ENCODE data around the gene TMPRSS13.

DNA sequence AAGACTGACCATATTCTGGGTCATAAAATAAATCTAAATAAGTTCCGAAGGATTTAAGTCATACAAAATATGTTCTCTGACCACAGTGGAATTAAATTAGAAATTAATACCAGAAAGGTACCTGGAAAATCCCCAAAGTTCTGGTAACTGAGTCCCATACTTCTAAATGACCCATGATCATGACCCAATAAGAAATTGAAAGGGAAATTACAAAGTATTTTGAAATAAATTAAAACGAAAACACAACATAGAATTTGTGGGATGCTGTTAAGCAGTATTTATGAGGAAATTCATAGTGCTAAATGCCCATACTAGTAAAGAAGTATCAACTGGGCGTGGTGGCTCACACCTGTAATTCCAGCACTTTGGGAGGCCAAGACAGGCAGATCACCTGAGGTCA is 33.6 kb upstream of the TMPRSS13 start:
- no peak for TF ChIP-seq EZH2 (IDR thresholded peaks at IDR 0.05; ENCODE audit: low read depth)
- TF ChIP-seq, protein P1, sequence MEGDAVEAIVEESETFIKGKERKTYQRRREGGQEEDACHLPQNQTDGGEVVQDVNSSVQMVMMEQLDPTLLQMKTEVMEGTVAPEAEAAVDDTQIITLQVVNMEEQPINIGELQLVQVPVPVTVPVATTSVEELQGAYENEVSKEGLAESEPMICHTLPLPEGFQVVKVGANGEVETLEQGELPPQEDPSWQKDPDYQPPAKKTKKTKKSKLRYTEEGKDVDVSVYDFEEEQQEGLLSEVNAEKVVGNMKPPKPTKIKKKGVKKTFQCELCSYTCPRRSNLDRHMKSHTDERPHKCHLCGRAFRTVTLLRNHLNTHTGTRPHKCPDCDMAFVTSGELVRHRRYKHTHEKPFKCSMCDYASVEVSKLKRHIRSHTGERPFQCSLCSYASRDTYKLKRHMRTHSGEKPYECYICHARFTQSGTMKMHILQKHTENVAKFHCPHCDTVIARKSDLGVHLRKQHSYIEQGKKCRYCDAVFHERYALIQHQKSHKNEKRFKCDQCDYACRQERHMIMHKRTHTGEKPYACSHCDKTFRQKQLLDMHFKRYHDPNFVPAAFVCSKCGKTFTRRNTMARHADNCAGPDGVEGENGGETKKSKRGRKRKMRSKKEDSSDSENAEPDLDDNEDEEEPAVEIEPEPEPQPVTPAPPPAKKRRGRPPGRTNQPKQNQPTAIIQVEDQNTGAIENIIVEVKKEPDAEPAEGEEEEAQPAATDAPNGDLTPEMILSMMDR (conservative IDR thresholded peaks at IDR 0.05): no peak
